ENCODE data around the gene ZNF610.

The ZNF610 gene

GRCh38 chr19:52397310-52398080, 61.5 kb downstream of the ZNF610 start, which contains the start of gene ZNF528:
Gene ZNF528 (plus strand): TSS chr19:52397849. CDS start chr19:52402014, 4,165 bp downstream.
- peak; percentile 65 to 97 (median 89) for DNase-seq

GRCh38 chr19:52398081-52398441, 62.0 kb downstream of the ZNF610 start:
- DNase-seq: peak in 6 of 51 donors; percentile 9 to 50 (median 17)

GRCh38 chr19:52410276-52410675, 74.2 kb downstream of the ZNF610 start:
- DNase-seq: no peak

GRCh38 chr19:52415711-52416110, 79.7 kb downstream of the ZNF610 start:
- DNase-seq: no peak

All from hypothalamus (tissue), 51 donors.